H1 (cell line): ENCODE measurements around the gene ZDHHC3. TPM values are rescaled to one million over a fixed set of nuclear protein-coding genes. Genes with fewer than 3 reads are reported as not detected.

Experiments used
- CTCF ChIA-PET: fragments of 300-600 bp; sonication (Branson Sonifier 250); formaldehyde crosslinking; loops from one replicate; lab custom pipeline; 2021; ENCODE audit not compliant: partially characterized antibody; lab: Charles Lee
- POLR2A ChIA-PET: fragments of 300-600 bp; sonication (Branson Sonifier 250); formaldehyde crosslinking; loops from one replicate; lab custom pipeline; 2021; ENCODE audit warnings: inconsistent platforms; ENCODE audit not compliant: partially characterized antibody; lab: Charles Lee
- DNase-seq, 2 experiments: peaks; one replicate each; pipeline versions ENCODE4 v3.0.0 to v3.0.0-alpha.2; 2010 to 2022; ENCODE audit warnings: low spot score in 2 of 2, low read depth in 1 of 2, mixed read lengths in 1 of 2
- FAIRE-seq: peaks from 2 replicates; lab custom pipeline; 2011; peaks lifted over from hg19 to GRCh38; lab: Jason Lieb, UNC
- H2AFZ ChIP-seq: 2 replicates; pipeline ENCODE4 v1.8.1; 2012; ENCODE audit warnings: low read length, inconsistent platforms
- H2AK5ac ChIP-seq: 2 replicates; pipeline ENCODE4 v1.6.1; 2013; ENCODE audit warnings: low read depth, low read length
- H2BK120ac ChIP-seq: replicated peaks from 2 replicates; pipeline ENCODE3; 2013; ENCODE audit warnings: low read depth, low read length, inconsistent platforms
- H2BK12ac ChIP-seq: 2 replicates; pipeline ENCODE4 v1.6.1; 2013; ENCODE audit warnings: low read depth, low read length
- H2BK15ac ChIP-seq: 2 replicates; pipeline ENCODE4 v1.6.1; 2013; ENCODE audit warnings: low read length
- H2BK20ac ChIP-seq: 2 replicates; pipeline ENCODE4 v1.6.1; 2013; ENCODE audit warnings: low read length
- H2BK5ac ChIP-seq: 2 replicates; pipeline ENCODE4 v1.6.1; 2013; ENCODE audit warnings: low read depth, low read length
- H3K14ac ChIP-seq: 2 replicates; pipeline ENCODE4 v1.6.1; 2013; ENCODE audit warnings: inconsistent platforms; ENCODE audit not compliant: insufficient read length
- H3K18ac ChIP-seq: 2 replicates; pipeline ENCODE4 v1.6.1; 2013; ENCODE audit warnings: low read length; ENCODE audit errors: extremely low read depth
- H3K23ac ChIP-seq: 2 replicates; pipeline ENCODE4 v1.6.1; 2013; ENCODE audit warnings: inconsistent platforms; ENCODE audit not compliant: insufficient read length
- H3K23me2 ChIP-seq: 2 replicates; pipeline ENCODE4 v1.6.1; 2013; ENCODE audit warnings: low read depth, low read length
- H3K27ac ChIP-seq: 2 replicates; pipeline ENCODE4 v1.6.1; 2011; ENCODE audit warnings: low read depth, low read length, inconsistent platforms
- H3K27me3 ChIP-seq, 4 experiments: replicated peaks in 1 of 4; 1 replicate in 1 of 4; 2 replicates in 3 of 4; pipeline versions ENCODE4 v1.6.1 to v1.8.1; 2011 to 2013; ENCODE audit warnings: low read length in 3 of 4, mild to moderate bottlenecking in 3 of 4, inconsistent platforms in 2 of 4, mixed read lengths in 2 of 4, moderate library complexity in 1 of 4; ENCODE audit not compliant: control insufficient read depth in 3 of 4, insufficient read depth in 3 of 4; ENCODE audit errors: extremely low read depth in 1 of 4
- H3K36me3 ChIP-seq, 4 experiments: 2 replicates each; pipeline versions ENCODE4 v1.6.1 to v1.8.1; 2011 to 2013; ENCODE audit warnings: mild to moderate bottlenecking in 4 of 4, low read length in 3 of 4, moderate library complexity in 2 of 4, control low read depth in 1 of 4, inconsistent platforms in 1 of 4; ENCODE audit not compliant: insufficient read depth in 4 of 4, control insufficient read depth in 2 of 4
- H3K4ac ChIP-seq: replicated peaks from 2 replicates; pipeline ENCODE3; 2013; ENCODE audit warnings: low read length, low read depth, mixed read lengths, inconsistent platforms; ENCODE audit not compliant: insufficient read length
- H3K4me1 ChIP-seq, 4 experiments: replicated peaks in 1 of 4; 1 replicate in 1 of 4; 2 replicates in 3 of 4; pipeline versions ENCODE4 v1.6.1 to v1.8.1; 2011 to 2013; ENCODE audit warnings: low read length in 3 of 4, inconsistent platforms in 2 of 4, mixed read lengths in 1 of 4; ENCODE audit not compliant: insufficient read depth in 4 of 4, control insufficient read depth in 3 of 4
- H3K4me2 ChIP-seq, 2 experiments: 2 replicates each; pipeline versions ENCODE4 v1.6.1 to v1.8.1; 2011 to 2013; ENCODE audit warnings: low read depth in 2 of 2, low read length in 2 of 2, control low read depth in 1 of 2, inconsistent platforms in 1 of 2, mild to moderate bottlenecking in 1 of 2; ENCODE audit not compliant: insufficient read depth in 1 of 2
- H3K4me3 ChIP-seq, 4 experiments: fragments of 200-600, 300-600 bp in 1 of 4; sonication (generic), shearing (Covaris generic), sonication (Bioruptor Twin) in 1 of 4; 2 replicates each; pipeline versions ENCODE4 v1.5.1 to v1.8.1; 2011 to 2016; ENCODE audit warnings: low read length in 4 of 4, low read depth in 3 of 4, control low read depth in 2 of 4, inconsistent platforms in 2 of 4, mild to moderate bottlenecking in 2 of 4, mixed read lengths in 1 of 4, moderate library complexity in 1 of 4; ENCODE audit not compliant: insufficient read depth in 2 of 4; ENCODE audit errors: extremely low read depth in 1 of 4
- H3K56ac ChIP-seq: replicated peaks from 2 replicates; pipeline ENCODE3; 2013; ENCODE audit warnings: low read depth, mild to moderate bottlenecking, mixed read lengths, low read length, inconsistent platforms; ENCODE audit not compliant: insufficient read length
- H3K79me1 ChIP-seq: 2 replicates; pipeline ENCODE4 v1.6.1; 2013; ENCODE audit warnings: low read depth, low read length, control low read depth
- H3K79me2 ChIP-seq, 2 experiments: 2 replicates each; pipeline versions ENCODE4 v1.6.1 to v1.8.1; 2012 to 2013; ENCODE audit warnings: low read length in 2 of 2, mild to moderate bottlenecking in 2 of 2, inconsistent platforms in 1 of 2; ENCODE audit not compliant: insufficient read depth in 2 of 2, control insufficient read depth in 1 of 2
- H3K9ac ChIP-seq, 4 experiments: replicated peaks in 1 of 4; 1 replicate in 1 of 4; 2 replicates in 3 of 4; pipeline versions ENCODE4 v1.6.1 to v1.8.1; 2011 to 2013; ENCODE audit warnings: low read depth in 3 of 4, low read length in 3 of 4, control low read depth in 2 of 4, mild to moderate bottlenecking in 2 of 4, moderate library complexity in 2 of 4, inconsistent platforms in 1 of 4; ENCODE audit errors: extremely low read depth in 1 of 4
- H3K9me3 ChIP-seq, 2 experiments: 2 replicates each; pipeline versions ENCODE4 v1.6.1 to v1.8.1; 2012 to 2013; ENCODE audit warnings: mild to moderate bottlenecking in 2 of 2, moderate library complexity in 2 of 2, control low read depth in 1 of 2, inconsistent platforms in 1 of 2, low read depth in 1 of 2, low read length in 1 of 2, mixed read lengths in 1 of 2; ENCODE audit not compliant: insufficient read depth in 2 of 2
- H4K20me1 ChIP-seq, 2 experiments: replicated peaks in 1 of 2; 2 replicates each; pipeline versions ENCODE3 to v1.8.1; 2011 to 2013; ENCODE audit warnings: inconsistent platforms in 2 of 2, low read length in 2 of 2, mild to moderate bottlenecking in 1 of 2; ENCODE audit not compliant: insufficient read depth in 2 of 2, control insufficient read depth in 1 of 2
- H4K5ac ChIP-seq: 2 replicates; pipeline ENCODE4 v1.6.1; 2013; ENCODE audit warnings: low read length, low read depth, mixed read lengths, inconsistent platforms; ENCODE audit not compliant: insufficient read length
- H4K8ac ChIP-seq: 2 replicates; pipeline ENCODE4 v1.8.0; 2013; ENCODE audit warnings: mild to moderate bottlenecking, moderate library complexity, low read length, inconsistent platforms; ENCODE audit not compliant: insufficient read depth; ENCODE audit errors: extremely low read depth
- H4K91ac ChIP-seq: replicated peaks from 2 replicates; pipeline ENCODE3; 2013; ENCODE audit warnings: low read length, mixed read lengths, inconsistent platforms; ENCODE audit not compliant: insufficient read length
- BACH1 ChIP-seq: IDR thresholded peaks from 2 replicates; pipeline ENCODE4 v1.6.1; 2012; ENCODE audit warnings: low read length, improper control_type of control experiment
- CBX5 ChIP-seq: fragments of 300-800, 300-1000 bp; sonication (generic); IDR thresholded peaks from 2 replicates; pipeline ENCODE4 v1.7.1; 2016; ENCODE audit warnings: antibody characterized with exemption, low read length, low read depth
- EGR1 ChIP-seq: IDR thresholded peaks from 2 replicates; pipeline ENCODE4 v1.6.1; 2011; ENCODE audit warnings: low read depth, low read length, borderline replicate concordance
- HDAC6 ChIP-seq: IDR thresholded peaks from one replicate; pipeline ENCODE4 v1.7.1; 2012; ENCODE audit warnings: low read depth, mild to moderate bottlenecking, inconsistent platforms, low read length, moderate library complexity
- JUND ChIP-seq: IDR thresholded peaks from 2 replicates; pipeline ENCODE4 v1.6.1; 2011; ENCODE audit warnings: mild to moderate bottlenecking, improper control_type of control experiment, low read length
- KDM4A ChIP-seq: IDR thresholded peaks from one replicate; pipeline ENCODE4 v1.7.1; 2012; ENCODE audit warnings: low read depth, mild to moderate bottlenecking, moderate library complexity, low read length, inconsistent platforms; ENCODE audit not compliant: severe bottlenecking
- MAFK ChIP-seq: IDR thresholded peaks from 2 replicates; pipeline ENCODE4 v1.6.1; 2012; ENCODE audit warnings: low read depth, mild to moderate bottlenecking, improper control_type of control experiment, low read length
- NANOG ChIP-seq: IDR thresholded peaks from 2 replicates; pipeline ENCODE4 v1.6.1; 2011; ENCODE audit warnings: low read length, low read depth, mild to moderate bottlenecking, inconsistent platforms; ENCODE audit not compliant: insufficient read depth, poor library complexity, severe bottlenecking
- NRF1 ChIP-seq: IDR thresholded peaks from 2 replicates; pipeline ENCODE4 v1.6.1; 2011; ENCODE audit warnings: mild to moderate bottlenecking, low read depth, low read length, improper control_type of control experiment
- RBBP5 ChIP-seq: IDR thresholded peaks from 2 replicates; pipeline ENCODE4 v1.7.1; 2012; ENCODE audit warnings: low read depth, mild to moderate bottlenecking, inconsistent platforms, low read length, moderate library complexity, borderline replicate concordance
- RFX5 ChIP-seq: IDR thresholded peaks from 2 replicates; pipeline ENCODE4 v1.6.1; 2011; ENCODE audit warnings: low read depth, low read length, improper control_type of control experiment, borderline replicate concordance
- SP4 ChIP-seq: IDR thresholded peaks from 2 replicates; pipeline ENCODE4 v1.6.1; 2012; ENCODE audit warnings: low read length, inconsistent platforms
- TAF7 ChIP-seq: optimal IDR thresholded peaks from 2 replicates; pipeline ENCODE3; 2011; ENCODE audit warnings: low read depth, mild to moderate bottlenecking, inconsistent platforms, low read length, moderate library complexity, borderline replicate concordance
- polyA plus RNA-seq, 7 experiments: library from polyadenylated mRNA; depleted of rRNA in 3 of 7; stranded (reverse) in 5 of 7; unstranded in 2 of 7; fragments of >200 nt in 5 of 7; fragments of 200-250 nt in 2 of 7; gene quantifications; 1 replicate in 5 of 7; 2 replicates in 1 of 7; 4 replicates in 1 of 7; pipeline versions ENCODE4 v1.2.1 to v1.2.3, GENCODE V29; 2011 to 2013; ENCODE audit warnings: missing spikeins in 2 of 7, mixed read lengths in 2 of 7
- total RNA-seq: library from RNA; stranded (reverse); fragmentation: NEBNext Ultra II Directional; extraction: Animal tissue kit (Norgen Biotek cat#: 25700); gene quantifications from 2 replicates; pipeline ENCODE4 v1.2.1, GENCODE V29; 2021

Gene ZDHHC3
- total and polyA plus RNA-seq, 2 of the 8 experiments (the other 6 are each of a cell fraction or from before 2014, with no cell fraction given), result 77.4 to 88.7 TPM

- no peak overlapping the region for H3K56ac ChIP-seq
- no peaks in the 10 kb centered on the region for H3K27me3 ChIP-seq
- peaks cover 6% of the 10 kb centered on the region; the same call in 1 of the 2 replicates for H3K79me1 ChIP-seq
- no peak overlapping the region for H2BK120ac ChIP-seq
- H3K79me2 ChIP-seq, result peaks cover 0 to 45% of the 10 kb centered on the region in 2 experiments; a peak in 2 of 4 replicates
- no peak overlapping the region for H2BK12ac ChIP-seq
- peak overlapping the region; percentile 18 to 50 for H3K4me2 ChIP-seq
- no peak overlapping the region; the same call in 1 of the 2 replicates for H3K18ac ChIP-seq
- H4K91ac ChIP-seq, result peak overlapping the region; percentile 17
- H2AFZ ChIP-seq, result no peak overlapping the region
- peaks cover 4 to 11% (median 7%) of the 10 kb centered on the region in 4 experiments for H3K4me1 ChIP-seq
- H2BK5ac ChIP-seq, result no peak overlapping the region
- no peaks in the 10 kb centered on the region for H3K9me3 ChIP-seq
- ChIA-PET CTCF (interaction anchor here (0.6 to 5.0 kb wide), 15 partner anchors 8 to 275 kb away, joined by 3 to 37 read pairs (median 4); no protein-coding TSS in a partner anchor), POLR2A (interaction anchor here (0.6 to 6.6 kb wide), 5 partner anchors 11 to 1668 kb away, joined by 3 to 29 read pairs (median 3); partner anchors contain the start of genes EXOSC7 and ZDHHC3)
- no peak for DNase-seq
- no peak overlapping the region for H2AK5ac ChIP-seq
- H3K23me2 ChIP-seq, result no peaks in the 10 kb centered on the region; the same call in 1 of the 2 replicates
- H3K23ac ChIP-seq, result no peak overlapping the region
- H3K36me3 ChIP-seq, result peaks cover 16 to 55% (median 34%) of the 10 kb centered on the region in 4 experiments
- no peak overlapping the region for H3K14ac ChIP-seq
- H2BK15ac ChIP-seq, result no peak overlapping the region
- H2BK20ac ChIP-seq, result no peak overlapping the region
- H3K4me3 ChIP-seq, result peak overlapping the region in 1 of 4 experiments; percentile 1; a peak in 2 of 8 replicates
- H4K20me1 ChIP-seq, result peaks cover 2 to 11% of the 10 kb centered on the region in 2 experiments
- H3K9ac ChIP-seq, result no peak overlapping the region
- no peak overlapping the region for H4K8ac ChIP-seq
- 0 out of 2 replicates have a peak overlapping the region, but pooled peaks have one; percentile 5 for H3K27ac ChIP-seq
- no peak overlapping the region for H3K4ac ChIP-seq
- no peak overlapping the region for H4K5ac ChIP-seq
- peak; percentile 32 for FAIRE-seq
- no peak for TF ChIP-seq CBX5
- no peak for TF ChIP-seq RFX5
- no peak for TF ChIP-seq HDAC6
- no peak for TF ChIP-seq JUND
- TF ChIP-seq KDM4A, result no peak
- no peak for TF ChIP-seq EGR1
- no peak for TF ChIP-seq NRF1
- no peak for TF ChIP-seq RBBP5
- no peak for TF ChIP-seq TAF7
- TF ChIP-seq SP4, result no peak
- no peak for TF ChIP-seq NANOG
- TF ChIP-seq MAFK, result no peak
- no peak for TF ChIP-seq BACH1
Measured at GRCh38 chr3:44993471-44994205, 17.7 kb upstream of the ZDHHC3 start.
